DND-41 (cell line): ENCODE data around the gene CDC14A.

Experiments
- ATAC-seq: fragments of 200-7000 bp; cut with Tn5 transposase; 3 replicates; pipeline ENCODE4 v1.9.1; 2021; ENCODE audit warnings: low read depth; ENCODE audit not compliant: insufficient read depth
- DNase-seq: peaks from one replicate; pipeline ENCODE4 v3.0.0-alpha.2; 2020
- H2AFZ ChIP-seq: 2 replicates; pipeline ENCODE4 v1.6.0; 2012; ENCODE audit warnings: low read depth, low read length
- H3K27ac ChIP-seq: 2 replicates; pipeline ENCODE4 v1.5.1; 2012; ENCODE audit warnings: low read length, inconsistent platforms
- H3K27me3 ChIP-seq: fragments of 200-600 bp; sonication (generic); 2 replicates; pipeline ENCODE4 v1.6.0; 2012; ENCODE audit warnings: low read length, mild to moderate bottlenecking, inconsistent platforms; ENCODE audit not compliant: insufficient read depth, poor library complexity
- H3K36me3 ChIP-seq: 2 replicates; pipeline ENCODE4 v1.5.1; 2012; ENCODE audit warnings: low read length, inconsistent platforms; ENCODE audit not compliant: insufficient read depth
- H3K4me1 ChIP-seq: 2 replicates; pipeline ENCODE4 v1.5.1; 2012; ENCODE audit warnings: mild to moderate bottlenecking, low read length; ENCODE audit not compliant: insufficient read depth
- H3K4me2 ChIP-seq: 2 replicates; pipeline ENCODE4 v1.6.0; 2012; ENCODE audit warnings: mild to moderate bottlenecking, moderate library complexity, low read length, inconsistent platforms; ENCODE audit not compliant: insufficient read depth
- H3K4me3 ChIP-seq, 2 experiments: fragments of 200-600 bp in 1 of 2; shearing (Covaris generic) in 1 of 2; 2 replicates each; pipeline ENCODE4 v1.5.1; 2012 to 2016; ENCODE audit warnings: inconsistent platforms in 2 of 2, low read length in 2 of 2, mild to moderate bottlenecking in 2 of 2, low read depth in 1 of 2, moderate library complexity in 1 of 2
- H3K79me2 ChIP-seq: 2 replicates; pipeline ENCODE4 v1.6.0; 2012; ENCODE audit warnings: low read length, inconsistent platforms; ENCODE audit not compliant: insufficient read depth
- H3K9ac ChIP-seq: 2 replicates; pipeline ENCODE4 v1.6.0; 2012; ENCODE audit warnings: low read depth, mild to moderate bottlenecking, inconsistent platforms, low read length, moderate library complexity
- H3K9me3 ChIP-seq: 2 replicates; pipeline ENCODE4 v1.5.1; 2012; ENCODE audit warnings: low read length, moderate library complexity, mild to moderate bottlenecking, inconsistent platforms; ENCODE audit not compliant: insufficient read depth, severe bottlenecking
- H4K20me1 ChIP-seq: 2 replicates; pipeline ENCODE4 v1.6.0; 2012; ENCODE audit warnings: low read length; ENCODE audit not compliant: insufficient read depth
- EZH2 ChIP-seq: IDR thresholded peaks from 3 replicates; pipeline ENCODE4 v1.6.1; 2012; ENCODE audit warnings: borderline replicate concordance, low read depth, mild to moderate bottlenecking, moderate library complexity, low read length, inconsistent platforms; ENCODE audit not compliant: severe bottlenecking
- TF ChIP-seq, protein P1 (sequence below): IDR thresholded peaks from 2 replicates; pipeline ENCODE4 v1.5.1; 2012; ENCODE audit warnings: borderline replicate concordance, low read length, moderate library complexity, mild to moderate bottlenecking; ENCODE audit not compliant: poor library complexity, severe bottlenecking; ENCODE audit errors: extremely low read depth

CDC14A gene

DNA sequence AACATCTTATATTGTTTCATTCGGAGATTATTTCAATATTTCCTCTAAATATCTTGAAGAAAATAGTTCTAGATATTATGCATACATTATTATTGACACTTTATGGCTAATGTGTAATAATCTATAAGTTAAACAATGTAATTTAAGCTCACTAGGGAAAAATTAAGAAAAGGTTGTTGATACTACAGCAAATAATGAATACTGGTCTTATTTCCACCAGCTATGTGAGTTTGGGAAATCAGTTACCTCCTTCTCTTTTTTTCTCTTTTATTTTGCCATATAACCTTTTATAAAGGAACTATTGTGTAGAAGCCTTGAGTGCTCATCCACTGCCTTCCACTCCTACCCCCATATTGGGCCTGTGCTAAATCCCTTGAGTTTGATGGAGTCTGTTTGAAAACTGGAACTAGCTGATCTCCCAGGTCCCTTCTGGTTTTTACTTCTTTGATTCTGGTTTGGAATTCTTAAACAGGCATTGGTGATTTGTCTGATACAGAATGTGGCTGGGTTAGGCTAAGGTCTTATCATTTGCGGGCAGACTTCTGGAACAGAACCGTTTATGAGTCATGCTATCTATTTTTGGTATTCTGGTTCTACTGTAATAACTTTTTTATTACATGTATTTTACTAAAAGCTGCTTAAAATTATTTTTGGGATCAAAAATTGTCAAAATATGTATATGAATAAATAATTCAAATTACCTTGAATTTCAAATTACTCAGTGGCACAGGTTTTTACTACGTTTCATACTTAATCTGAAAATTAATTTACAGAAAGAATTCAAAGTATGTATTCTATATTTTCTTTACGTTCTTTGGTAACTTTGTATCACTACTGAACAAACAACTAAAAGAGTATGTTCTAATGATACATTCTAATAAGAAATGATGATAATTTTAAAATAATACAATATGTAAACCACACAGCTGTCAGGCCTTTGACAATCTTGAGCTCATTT is 5.0 kb upstream of the CDC14A start:
- DNase-seq (no peak), ATAC-seq (no peak)
- no peak overlapping the region for H3K4me2 ChIP-seq
- H4K20me1 ChIP-seq, result no peaks in the 10 kb centered on the region
- no peak overlapping the region for H2AFZ ChIP-seq
- H3K4me1 ChIP-seq, result peaks cover 8% of the 10 kb centered on the region
- no peaks in the 10 kb centered on the region for H3K36me3 ChIP-seq
- no peak overlapping the region for H3K9ac ChIP-seq
- no peaks in the 10 kb centered on the region for H3K27me3 ChIP-seq
- TF ChIP-seq EZH2, result no peak
- TF ChIP-seq, protein P1, sequence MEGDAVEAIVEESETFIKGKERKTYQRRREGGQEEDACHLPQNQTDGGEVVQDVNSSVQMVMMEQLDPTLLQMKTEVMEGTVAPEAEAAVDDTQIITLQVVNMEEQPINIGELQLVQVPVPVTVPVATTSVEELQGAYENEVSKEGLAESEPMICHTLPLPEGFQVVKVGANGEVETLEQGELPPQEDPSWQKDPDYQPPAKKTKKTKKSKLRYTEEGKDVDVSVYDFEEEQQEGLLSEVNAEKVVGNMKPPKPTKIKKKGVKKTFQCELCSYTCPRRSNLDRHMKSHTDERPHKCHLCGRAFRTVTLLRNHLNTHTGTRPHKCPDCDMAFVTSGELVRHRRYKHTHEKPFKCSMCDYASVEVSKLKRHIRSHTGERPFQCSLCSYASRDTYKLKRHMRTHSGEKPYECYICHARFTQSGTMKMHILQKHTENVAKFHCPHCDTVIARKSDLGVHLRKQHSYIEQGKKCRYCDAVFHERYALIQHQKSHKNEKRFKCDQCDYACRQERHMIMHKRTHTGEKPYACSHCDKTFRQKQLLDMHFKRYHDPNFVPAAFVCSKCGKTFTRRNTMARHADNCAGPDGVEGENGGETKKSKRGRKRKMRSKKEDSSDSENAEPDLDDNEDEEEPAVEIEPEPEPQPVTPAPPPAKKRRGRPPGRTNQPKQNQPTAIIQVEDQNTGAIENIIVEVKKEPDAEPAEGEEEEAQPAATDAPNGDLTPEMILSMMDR, result no peak
- no peak overlapping the region for H3K4me3 ChIP-seq
- no peak overlapping the region for H3K27ac ChIP-seq
- H3K9me3 ChIP-seq, result no peaks in the 10 kb centered on the region
- no peaks in the 10 kb centered on the region for H3K79me2 ChIP-seq

DNA sequence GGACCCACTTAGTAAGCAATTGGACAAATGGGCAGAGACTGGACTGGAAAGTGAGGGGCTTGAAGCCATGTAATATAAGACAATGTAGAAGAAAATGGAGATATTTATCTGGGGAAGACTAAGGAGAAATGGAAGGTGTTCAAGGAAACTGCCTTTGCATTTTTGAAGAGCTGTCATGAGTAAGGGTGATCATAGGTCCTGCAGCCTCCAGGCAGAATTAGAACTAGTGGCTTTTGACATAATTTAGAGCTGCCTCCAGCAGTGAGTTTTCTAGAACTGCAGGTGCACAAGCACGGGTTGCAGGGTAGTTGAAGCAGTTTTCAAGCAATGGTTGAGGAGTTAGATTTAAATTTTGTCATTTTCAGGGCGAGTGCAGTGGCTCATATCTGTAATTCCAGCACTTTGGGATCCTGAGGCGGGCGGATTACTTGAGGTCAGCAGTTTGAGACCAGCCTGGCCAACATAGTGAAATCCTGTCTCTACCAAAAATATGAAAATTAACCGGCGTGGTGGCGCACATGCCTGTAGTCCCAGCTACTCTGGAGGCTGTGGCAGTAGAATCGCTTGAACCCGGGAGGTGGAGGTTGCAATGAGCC is 3.7 kb upstream of the CDC14A start:
- Histone ChIP-seq H3K79me2 (peaks cover 12% of the 10 kb centered on the region), H3K4me2 (no peak overlapping the region), H3K27ac (no peak overlapping the region), H3K9me3 (no peaks in the 10 kb centered on the region), H3K9ac (no peak overlapping the region), H2AFZ (no peak overlapping the region), H3K36me3 (no peaks in the 10 kb centered on the region), H3K4me3 (no peak overlapping the region), H3K4me1 (peaks cover 13% of the 10 kb centered on the region), H4K20me1 (no peaks in the 10 kb centered on the region), H3K27me3 (no peaks in the 10 kb centered on the region)
- no peak for ATAC-seq
- no peak for DNase-seq
- no peak for TF ChIP-seq EZH2
- TF ChIP-seq, protein P1, result no peak

DNA sequence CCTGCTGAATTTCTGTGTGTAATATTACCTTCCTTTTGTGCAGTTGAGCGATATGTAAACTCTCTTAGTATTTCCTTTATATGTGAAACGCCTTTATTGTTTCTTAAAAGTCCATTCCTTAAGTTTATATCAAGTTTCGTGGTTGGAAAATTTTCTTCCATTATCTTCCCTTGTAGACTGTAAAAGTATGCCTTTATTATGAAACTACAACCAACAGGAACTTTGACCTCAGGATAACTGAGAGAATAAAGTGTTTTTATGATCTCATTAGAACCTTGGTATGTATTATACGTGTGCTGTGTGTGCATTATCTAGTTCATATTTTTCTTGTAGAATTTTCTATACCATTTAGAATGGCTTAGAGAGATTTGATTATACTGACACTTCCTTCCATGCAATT is 3.1 kb upstream of the CDC14A start:
- no peaks in the 10 kb centered on the region for H3K9me3 ChIP-seq
- no peaks in the 10 kb centered on the region for H3K27me3 ChIP-seq
- no peaks in the 10 kb centered on the region for H4K20me1 ChIP-seq
- no peaks in the 10 kb centered on the region for H3K36me3 ChIP-seq
- no peak overlapping the region for H3K9ac ChIP-seq
- H3K4me2 ChIP-seq, result no peak overlapping the region
- H3K4me3 ChIP-seq, result no peak overlapping the region
- H2AFZ ChIP-seq, result no peak overlapping the region
- TF ChIP-seq EZH2, result no peak
- TF ChIP-seq, protein P1, result no peak
- no peak overlapping the region for H3K27ac ChIP-seq
- DNase-seq (no peak), ATAC-seq (no peak)
- peaks cover 19% of the 10 kb centered on the region for H3K4me1 ChIP-seq
- H3K79me2 ChIP-seq, result peaks cover 18% of the 10 kb centered on the region
